Measurements from ENCODE around the gene HARBI1.

Gene HARBI1

GRCh38 chr11:46635557-46636139, 18.6 kb upstream of the HARBI1 start:
- no peak for DNase-seq

GRCh38 chr11:46633291-46634217, 16.5 kb upstream of the HARBI1 start:
- DNase-seq = no peak

- no peak for DNase-seq
These were observed 15.5 kb upstream of the HARBI1 start for GRCh38 chr11:46632502-46632901.

- DNase-seq = no peak
These were observed 14.6 kb upstream of the HARBI1 start for GRCh38 chr11:46631676-46632075.

GRCh38 chr11:46630237-46630636, 13.2 kb upstream of the HARBI1 start:
- no peak for DNase-seq

- DNase-seq = no peak
These were observed 11.9 kb upstream of the HARBI1 start for GRCh38 chr11:46628961-46629360.

DNA sequence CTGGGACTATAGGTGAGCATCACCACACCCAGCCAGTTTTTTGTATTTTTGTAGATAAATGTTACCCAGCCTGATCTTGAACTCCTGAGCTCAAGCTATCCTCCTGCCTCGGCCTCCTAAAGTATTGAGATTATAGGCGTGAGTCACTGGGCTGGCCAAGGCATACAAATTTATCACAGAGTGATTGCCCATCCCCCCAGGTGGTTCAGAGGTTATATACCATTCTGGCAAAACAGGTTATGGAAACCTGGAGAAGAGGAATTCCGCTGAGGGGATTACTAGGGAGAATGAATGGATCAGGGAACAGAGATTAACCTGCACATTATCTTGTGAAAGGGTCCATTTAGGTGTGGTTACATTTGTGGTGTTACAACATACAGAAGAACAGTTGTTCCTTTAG, 8.4 kb upstream of the HARBI1 start:
- no peak for DNase-seq

- no peak for DNase-seq
These were observed 1.8 kb upstream of the HARBI1 start for GRCh38 chr11:46618837-46619236.

DNA sequence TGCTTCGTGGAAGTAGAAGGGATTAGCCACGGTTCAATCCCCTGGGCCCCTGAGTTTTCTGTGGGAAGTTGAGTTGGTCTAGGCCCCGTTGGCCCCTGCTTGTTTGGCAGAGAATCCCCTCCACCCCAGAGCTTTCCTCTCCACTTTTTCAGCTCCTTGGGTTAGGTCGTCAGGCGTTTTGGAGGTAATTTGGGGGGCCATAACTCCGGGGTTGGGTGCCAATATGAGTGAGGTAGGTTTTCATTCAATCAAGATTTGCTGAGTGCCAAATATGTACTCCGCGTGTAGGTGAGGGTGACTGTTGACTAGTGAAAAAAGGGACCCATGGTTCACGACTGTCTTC, 916 bp upstream of the HARBI1 start:
- DNase-seq = no peak

DNA sequence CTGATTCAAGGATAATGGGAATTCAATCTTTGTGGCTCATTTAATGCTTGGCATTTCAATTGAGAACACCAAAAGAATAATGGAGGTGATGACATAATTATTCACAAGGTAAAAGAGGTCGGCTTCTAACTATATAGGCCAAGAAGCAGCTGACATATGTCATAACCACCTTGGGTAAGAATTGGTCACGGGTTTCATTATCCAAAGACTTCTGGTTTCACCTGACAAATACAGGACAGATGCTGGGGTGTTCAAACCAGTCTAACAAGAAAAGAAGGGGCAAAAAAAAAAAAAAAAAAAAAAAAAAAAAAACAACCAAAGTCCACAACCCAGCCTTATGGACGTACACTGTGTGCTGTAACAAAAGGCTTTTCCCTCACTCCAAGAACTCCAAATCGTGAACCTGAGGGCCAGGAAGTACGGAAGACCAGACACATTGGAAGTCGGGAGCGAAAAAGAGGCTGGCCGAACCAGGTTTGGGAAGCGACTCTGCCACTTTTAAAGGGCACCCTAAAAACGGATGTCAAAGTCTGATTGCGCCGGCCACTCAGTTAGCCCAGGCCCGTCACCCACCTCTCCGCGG, 385 bp downstream of the HARBI1 start:
- DNase-seq = no peak

DNA sequence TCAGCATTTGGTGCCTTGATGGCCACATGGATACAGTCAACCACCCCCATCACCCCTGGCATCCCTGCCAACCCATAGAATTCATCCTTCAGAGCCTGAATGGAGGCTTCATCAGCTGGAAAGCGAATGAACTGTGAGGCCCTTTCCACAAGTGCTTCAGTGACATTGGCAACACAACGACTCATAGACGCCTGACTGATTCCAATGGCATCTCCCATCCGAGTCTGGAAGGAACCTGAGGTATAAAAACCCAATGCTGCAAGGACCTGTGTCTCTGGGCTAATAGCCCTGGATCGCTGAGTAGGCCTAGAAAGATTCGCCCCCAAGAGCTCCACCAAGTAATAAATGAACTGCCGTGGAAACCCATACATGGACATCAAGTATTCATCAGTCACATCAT, 1.3 kb downstream of the HARBI1 start:
- no peak for DNase-seq

DNA sequence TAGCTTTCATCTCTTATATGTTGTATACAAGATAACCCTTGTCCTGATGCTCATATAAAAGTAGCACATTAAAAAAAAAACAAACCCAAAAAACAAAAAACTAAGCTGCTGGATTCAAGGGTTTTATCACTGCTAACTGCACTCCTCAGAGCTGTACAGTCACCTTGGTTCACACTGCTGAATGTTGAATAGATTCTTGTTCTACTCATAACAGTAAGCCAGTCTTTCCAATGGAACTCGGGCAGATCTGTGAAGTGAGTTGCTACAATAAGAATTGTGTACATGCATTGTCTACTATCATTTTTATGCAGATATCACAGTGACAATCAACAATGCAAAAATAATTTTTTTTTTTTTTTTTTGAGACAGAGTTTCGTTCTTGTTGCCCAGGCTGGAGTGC, 4.7 kb downstream of the HARBI1 start:
- peak in 5 of 51 donors; percentile 4 to 41 (median 15) for DNase-seq

- peak in 1 of 51 donors; percentile 13 for DNase-seq
These were observed 5.3 kb downstream of the HARBI1 start for GRCh38 chr11:46611526-46612304.

- DNase-seq = no peak
These were observed 7.6 kb downstream of the HARBI1 start for GRCh38 chr11:46609386-46609785.

GRCh38 chr11:46607516-46607915, 9.5 kb downstream of the HARBI1 start:
- DNase-seq = no peak

- peak in 2 of 51 donors; percentile 6 to 23 for DNase-seq
These were observed 12.2 kb downstream of the HARBI1 start for GRCh38 chr11:46604796-46605195.

DNA sequence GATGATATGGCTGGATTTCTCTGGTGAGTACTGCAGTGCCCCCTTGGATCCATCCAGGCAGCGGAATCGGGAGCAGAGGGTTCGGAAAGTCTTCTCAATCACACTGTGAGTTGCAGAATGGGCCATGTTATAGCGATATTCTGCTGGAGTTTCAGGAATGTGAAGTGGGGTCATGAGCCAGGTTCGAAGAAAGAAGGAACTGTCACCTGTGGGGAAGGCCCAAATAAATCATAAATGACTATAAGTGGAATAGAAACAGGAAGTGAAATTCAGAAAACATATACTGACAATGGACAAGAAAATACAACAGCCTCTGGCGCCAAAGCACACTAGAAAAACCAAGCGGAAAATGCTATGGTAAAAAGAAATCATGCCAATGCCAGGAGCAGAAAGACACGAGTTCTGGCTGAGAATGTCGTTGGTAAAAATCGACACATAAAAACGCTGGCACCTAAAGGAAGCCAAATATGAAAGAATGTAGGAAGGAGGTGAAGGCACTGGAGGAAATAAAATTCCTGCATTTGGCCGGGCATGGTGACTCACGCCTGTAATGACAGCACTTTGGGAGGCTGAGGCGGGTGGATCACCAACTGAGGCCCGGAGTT, 13.2 kb downstream of the HARBI1 start:
- no peak for DNase-seq

- DNase-seq = peak in 1 of 51 donors; percentile 34
These were observed 15.9 kb downstream of the HARBI1 start for GRCh38 chr11:46601129-46601528.

DNA sequence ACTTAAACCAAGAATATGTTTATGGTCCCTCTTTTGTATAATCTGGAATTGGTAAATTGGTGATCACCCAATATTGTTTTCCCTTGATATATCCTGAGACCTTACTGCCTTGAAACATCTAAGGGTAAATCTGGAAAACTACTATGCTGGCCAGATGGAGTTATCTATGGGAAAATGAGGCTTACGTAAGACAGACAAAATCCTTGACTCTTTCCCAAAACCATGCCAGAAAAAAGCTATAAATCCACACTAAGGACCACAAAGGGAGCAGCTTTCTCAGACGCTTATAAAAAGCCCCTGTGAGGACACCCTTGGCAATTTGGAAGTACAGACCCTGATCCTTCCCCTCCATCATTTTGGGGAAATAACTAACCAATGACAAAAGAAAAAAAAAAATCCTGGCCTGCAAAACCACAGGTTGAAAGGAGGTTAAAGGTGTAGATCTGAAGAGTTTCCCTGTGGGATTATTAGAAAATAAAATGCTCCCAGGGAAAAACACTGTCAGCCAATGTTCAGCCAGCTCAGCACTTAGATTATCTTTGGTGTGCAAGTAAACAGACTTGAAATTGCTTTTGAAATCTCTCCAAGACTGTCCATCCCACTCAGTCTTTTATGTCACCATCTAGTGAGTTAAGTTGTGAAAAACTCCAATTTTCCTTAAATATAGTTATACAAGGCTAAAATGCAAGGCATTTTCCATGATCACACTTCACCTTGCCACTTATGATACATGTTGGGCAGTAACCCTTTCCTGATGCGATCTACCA, 16.6 kb downstream of the HARBI1 start:
- no peak for DNase-seq

DNA sequence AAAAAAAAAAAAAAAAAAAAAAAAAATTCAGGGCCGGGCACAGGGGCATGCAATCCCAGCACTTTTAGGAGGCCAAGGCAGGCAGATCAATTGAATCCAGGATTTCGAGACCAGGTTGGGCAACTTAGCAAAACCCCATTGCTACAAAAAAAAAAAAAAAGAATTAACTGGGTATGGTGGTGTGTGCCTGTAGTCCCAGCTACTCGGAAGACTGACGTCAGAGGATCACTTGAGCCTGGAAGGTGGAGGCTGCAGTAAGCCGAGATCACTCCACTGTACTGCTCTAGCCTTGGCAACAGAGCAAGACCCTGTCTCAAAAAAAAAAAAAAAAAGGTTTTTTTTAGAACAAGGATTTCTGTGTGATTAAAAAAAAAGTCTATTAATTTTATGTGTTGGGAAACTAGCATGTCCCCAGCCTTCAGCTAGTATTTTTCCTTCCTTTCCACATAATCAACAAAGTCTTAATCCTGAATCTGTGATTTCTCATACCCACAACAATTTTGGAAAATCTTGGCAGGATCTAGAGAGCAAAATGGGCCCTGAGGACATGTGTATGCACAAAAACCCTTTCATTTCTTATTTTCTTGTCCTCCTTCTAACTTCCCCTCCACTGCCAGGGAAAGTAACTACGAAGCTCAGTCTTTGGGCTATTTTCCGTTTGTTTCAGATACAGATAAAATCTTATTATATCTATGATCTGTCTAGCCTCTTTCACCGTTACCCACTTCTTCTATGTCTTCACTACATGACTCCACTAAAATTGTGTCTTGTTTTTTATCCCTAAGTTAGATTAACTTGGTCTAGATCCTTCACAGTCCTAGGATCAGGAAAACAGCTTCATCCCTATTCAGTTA, 17.5 kb downstream of the HARBI1 start:
- DNase-seq = no peak
